Stimulated activated CD8-positive, alpha-beta memory T cell treated with anti-CD3 and anti-CD28 coated beads, Interleukin-15, amount 100 ng/mL, for 24 hours (primary cell): ENCODE data around the gene NRIP3.
"Not testable (repeated sequence)": the region's sequence is repeated elsewhere in the genome, so short reads cannot be mapped to it uniquely, and the experiment has no call there.

Experiments
- DNase-seq: peaks from one replicate; pipeline ENCODE4 v3.0.0-alpha.2; 2020; ENCODE audit warnings: low read depth

NRIP3 gene

DNA sequence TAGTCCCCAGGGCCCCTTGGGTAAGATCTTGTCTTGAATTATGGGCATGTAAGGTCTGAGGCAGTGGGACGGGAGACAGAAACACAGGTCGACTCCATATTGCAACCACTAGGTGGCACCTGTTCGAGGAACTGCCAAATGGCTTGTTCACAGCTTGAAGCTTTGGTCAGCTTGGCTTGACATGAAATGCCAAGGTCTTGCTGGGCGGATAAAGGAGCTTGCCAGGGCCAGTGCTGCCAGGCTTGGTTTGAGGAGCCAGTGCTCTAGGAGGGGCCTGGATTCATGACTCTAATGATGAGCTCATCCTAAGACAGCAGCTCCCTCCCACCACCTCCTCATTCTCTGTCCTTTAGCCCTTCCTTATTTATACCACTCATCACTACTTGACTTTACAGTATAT lies 11.9 kb upstream of the NRIP3 start:
- DNase-seq = no peak

DNA sequence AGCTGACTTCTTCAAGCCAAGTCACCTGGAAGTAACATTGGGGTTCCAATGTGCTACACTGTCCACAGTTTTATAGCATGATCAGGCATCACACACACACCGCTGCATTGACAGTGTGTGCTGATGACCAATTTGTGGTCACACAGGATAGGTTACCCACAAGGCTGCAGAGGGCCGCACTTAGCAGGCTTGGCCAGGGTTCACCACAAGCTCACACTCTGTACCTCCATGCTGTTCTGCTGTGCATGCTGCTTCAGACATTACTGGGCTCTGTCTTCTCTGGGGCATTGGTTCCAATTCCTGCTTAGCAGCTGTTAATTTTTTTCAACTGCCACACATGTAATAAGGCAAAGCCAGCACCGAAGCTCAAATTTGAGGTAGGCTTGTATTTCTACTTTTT lies 11.0 kb upstream of the NRIP3 start:
- DNase-seq = no peak

DNA sequence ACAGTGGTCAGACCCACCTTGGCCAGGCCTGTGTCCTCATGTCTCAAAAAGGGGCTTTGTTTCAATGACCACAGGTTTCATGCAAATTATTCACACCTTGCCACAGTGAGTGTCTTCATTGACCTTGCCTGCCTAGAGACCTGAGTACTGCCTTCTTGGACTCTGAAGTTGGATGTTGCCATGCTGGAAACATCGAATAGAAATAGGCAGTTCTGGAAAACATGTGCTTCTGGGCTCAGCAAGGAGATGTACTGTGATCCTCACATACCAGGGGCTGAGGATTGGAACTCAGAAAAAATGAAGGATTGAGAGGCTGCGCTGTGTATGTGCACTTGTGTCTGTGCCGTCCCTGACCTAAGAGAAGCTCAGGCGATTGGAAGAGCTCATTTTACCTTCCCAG lies 9.6 kb upstream of the NRIP3 start:
- DNase-seq = no peak

DNA sequence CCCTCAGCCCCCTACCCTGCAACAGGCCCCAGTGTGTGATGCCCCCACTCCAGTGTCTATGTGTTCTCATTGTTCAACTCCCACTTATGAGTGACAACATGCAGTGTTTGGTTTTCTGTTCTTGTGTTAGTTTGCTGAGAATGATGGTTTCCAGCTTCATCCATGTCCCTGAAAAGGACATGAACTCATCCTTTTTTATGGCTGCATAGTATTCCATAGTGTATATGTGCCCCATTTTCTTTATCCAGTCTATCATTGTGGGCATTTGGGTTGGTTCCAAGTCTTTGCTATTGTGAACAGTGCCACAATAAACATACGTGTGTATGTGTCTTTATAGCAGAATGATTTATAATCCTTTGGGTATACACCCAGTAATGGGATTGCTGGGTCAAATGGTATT lies 5.7 kb upstream of the NRIP3 start:
- not testable (repeated sequence) for DNase-seq

DNA sequence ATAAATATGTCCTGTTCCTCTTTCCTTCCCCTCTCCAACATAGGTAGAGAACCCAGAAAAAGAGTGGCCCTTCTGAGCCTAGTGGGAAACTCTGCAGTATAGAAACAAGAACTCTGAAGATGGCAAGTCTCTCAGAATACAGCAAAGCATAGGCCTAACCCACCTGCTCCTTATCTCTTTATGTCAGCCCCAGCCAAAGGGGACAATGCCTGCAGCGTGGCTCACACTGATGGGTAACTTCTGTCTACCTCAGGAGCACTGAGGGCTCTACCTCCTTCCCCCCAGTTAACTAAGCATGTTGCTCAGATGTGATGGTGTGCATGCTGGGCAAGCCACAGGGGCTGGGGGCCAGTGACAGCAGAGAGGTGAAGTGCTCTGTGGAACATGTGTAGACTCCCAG lies 4.9 kb upstream of the NRIP3 start:
- no peak for DNase-seq

GRCh38 chr11:9008011-9008550 lies 4.3 kb upstream of the NRIP3 start:
- no peak for DNase-seq

GRCh38 chr11:9005087-9005486 lies 1.3 kb upstream of the NRIP3 start:
- no peak for DNase-seq

DNA sequence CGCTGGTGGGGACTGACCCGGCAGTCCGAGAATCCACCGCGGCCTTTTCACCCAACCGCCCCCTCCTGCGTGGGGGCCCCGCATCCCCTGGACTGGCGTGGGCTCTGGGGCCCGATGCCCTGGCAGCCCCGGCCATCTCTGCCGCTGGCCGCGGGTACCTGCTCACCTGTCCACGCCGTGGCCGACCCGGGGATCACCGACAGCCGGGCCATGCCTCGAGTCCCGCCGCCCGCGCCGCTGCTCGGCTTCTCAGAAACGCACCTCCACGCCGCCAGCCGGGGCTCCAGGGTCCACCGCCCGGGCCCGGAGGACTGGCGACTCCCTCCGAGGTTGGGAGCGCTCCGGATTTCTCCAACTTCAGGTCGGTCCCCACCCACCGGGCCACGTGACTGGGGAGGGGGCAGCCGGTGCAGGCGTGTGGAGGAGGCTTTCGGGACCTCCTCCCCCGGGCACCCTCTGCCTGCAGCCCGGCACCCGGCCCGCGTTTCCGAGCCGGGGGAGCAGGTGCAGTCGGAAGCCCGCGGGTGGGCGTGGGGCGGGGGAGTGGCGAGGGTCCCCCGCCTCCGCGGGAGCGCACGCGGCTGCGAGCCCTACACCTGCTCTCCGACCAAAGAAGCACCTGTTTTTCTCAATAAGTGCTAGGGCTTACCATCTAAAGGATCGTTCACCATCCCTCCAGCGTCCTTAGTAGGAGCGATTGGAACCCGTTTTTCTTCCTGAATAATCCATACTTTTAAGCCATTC lies 554 bp upstream of the NRIP3 start:
- DNase-seq = no peak

DNA sequence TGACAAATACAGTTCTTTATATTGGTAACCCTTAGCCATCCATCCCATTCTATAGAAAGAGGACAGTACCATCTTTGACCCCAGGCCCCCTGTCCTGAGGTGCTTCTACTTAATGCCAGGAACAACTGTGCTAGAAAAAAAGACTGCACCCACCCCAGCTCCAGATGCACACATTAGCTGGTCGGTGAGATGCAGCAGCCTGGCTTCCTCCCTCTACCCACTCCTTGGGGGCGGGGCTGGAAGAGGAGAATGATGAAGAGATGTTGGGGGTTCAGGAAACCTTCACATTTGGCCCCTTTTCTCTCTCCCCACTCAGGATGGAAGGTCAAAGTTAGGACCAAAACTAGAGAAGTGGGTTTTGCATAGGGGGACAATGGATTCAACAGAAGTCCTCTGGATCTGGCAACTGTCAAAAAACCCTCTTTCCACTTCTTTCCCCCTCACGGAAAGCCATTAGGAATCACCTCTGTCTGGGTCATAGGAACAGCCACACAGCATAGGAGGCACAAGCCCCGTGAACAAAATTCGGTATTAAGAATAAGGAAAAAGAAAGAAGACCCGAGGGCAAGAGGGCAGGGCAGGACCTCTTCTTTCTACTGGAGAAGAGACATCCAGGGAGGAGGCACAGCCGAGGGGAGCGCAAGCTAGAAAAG lies 755 bp downstream of the NRIP3 start:
- no peak for DNase-seq

DNA sequence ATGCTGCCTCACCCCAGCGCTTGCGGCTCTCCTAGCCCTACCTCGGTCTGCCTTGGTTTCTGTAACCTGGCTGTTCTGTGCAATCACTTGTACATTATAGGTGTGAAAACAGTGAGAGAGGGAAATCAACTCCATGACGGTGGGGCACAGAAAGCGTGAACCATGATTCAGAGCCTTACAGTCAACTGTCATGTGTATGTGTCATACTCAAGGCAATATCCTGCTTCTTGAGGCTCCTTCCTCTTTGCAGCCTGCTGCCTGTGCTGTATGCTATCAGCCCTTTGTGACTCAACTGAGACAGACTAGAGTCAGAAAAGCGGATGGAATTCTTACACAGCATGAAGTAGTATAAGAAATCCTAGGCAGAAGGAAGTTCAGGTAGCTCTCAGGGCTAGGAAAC lies 2.1 kb downstream of the NRIP3 start:
- DNase-seq = no peak

DNA sequence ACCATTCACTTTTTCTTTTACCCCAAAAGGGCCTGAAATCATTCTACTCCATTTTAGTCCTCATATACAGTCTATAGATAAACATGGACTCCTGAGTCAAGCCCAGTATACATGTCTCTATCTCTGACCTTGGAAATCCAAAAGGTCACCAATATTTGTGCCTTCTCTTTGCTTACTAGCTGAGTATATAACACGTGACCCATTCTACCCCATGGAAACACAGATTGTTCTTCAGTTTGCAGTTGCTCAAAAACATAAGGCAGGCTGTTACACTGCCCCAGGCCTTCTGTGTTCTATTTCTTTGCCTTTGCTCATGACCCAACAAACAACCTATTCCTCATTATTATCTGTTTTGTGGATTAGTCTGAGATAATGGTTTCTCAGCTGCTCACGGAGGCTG lies 5.8 kb downstream of the NRIP3 start:
- no peak for DNase-seq

DNA sequence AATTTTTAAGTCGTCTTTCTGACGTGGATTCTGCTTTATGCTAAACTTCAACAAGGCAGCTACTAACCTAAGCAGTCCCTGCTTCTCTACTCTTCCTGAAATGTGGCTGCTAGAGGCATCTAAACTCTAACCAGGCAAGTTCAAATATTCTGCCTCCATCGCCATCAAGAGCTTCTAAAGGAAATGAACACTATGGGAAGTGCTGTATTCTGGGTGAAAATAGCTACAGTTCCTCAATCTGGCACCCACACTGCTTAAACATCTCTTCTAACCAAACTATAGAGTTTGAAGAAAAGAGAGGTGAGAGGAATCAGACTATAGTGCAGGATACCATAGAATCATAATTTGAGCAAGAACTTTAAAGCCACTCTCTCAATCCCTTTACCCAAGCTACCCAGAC lies 6.3 kb downstream of the NRIP3 start:
- no peak for DNase-seq

- DNase-seq = no peak
Measured at GRCh38 chr11:8989453-8989852, 14.3 kb downstream of the NRIP3 start.

DNA sequence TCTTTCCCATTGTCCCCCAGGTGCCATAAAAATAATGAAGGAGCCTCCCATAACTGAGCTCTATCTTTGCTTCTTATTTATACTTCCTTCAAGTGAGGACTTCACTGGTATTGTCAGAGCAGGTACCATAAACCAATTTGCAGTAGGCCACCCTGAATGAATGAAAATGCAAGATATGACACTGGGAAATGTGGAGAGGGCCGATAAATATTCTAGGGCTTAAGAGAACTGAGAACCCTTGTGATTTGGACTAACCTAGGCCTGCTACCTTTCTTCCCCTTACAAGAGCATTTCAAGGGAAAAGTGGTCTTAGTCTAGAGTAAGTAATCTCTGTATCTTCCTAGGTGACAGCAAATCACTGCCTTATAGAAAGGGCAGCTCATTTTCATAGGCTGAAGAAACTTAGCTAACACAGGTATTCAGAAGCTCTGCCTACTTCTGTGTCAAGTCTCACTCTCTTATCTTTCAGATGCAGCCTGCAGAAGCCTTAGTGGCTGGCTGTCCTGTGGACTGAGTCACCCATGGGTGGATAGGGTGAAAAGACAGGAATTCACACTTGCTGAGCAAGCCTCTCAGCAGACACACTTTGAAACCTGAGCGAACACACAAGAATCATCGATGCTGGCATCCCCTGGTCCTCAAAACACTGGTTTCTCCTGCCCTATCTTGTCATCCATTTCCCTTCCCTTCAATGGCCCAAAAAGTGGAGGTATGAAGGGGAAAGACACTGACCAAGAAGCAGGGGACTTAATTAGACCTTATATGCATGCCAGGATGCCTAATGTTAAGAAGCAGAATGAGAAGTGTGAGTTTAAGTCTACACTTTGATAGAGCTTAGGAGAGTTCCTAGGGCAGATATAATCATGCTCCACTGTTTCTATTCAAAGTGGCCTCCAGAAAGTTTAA lies 15.2 kb downstream of the NRIP3 start:
- no peak for DNase-seq

GRCh38 chr11:8987446-8987845 lies 16.4 kb downstream of the NRIP3 start:
- DNase-seq = no peak

DNA sequence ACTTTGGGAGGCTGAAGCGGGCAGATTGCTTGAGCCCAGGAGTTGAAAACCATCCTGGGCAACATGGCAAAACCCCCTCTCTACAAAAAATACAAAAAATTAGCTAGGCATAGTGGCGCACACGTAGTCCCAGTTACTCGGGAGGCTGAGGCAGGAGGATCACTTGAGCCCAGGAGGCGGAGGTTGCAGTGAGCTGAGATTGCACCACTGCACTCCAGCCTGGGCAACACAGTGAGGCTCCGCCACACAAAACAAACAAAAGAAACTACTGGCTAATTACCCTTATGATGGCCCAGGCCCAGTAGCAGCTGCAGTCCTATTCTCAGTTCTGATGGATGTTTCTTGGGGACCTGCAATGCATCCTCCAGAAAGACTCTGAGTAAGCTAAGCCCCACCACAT lies 17.0 kb downstream of the NRIP3 start:
- DNase-seq = not testable (repeated sequence)

GRCh38 chr11:8985462-8985861 lies 18.3 kb downstream of the NRIP3 start:
- no peak for DNase-seq

DNA sequence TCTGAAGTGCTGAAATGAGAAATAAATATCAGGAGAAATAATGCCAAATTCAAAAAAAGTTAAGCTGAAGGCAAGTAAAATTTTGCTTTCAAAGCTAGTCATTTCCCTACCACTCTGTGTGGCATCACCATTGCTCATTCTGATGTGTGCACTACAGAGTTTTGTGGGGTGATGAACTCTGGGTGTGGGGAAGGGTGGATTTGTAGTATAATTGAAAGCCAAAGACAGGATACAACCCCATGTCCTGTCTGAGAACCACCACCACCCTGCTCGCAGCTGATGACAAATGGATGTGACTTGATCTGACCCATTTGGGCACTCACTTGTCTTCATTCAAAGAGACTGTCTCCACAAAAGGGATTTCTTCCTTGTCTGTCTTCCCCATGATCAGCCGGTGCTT lies 20.2 kb downstream of the NRIP3 start:
- no peak for DNase-seq

DNA sequence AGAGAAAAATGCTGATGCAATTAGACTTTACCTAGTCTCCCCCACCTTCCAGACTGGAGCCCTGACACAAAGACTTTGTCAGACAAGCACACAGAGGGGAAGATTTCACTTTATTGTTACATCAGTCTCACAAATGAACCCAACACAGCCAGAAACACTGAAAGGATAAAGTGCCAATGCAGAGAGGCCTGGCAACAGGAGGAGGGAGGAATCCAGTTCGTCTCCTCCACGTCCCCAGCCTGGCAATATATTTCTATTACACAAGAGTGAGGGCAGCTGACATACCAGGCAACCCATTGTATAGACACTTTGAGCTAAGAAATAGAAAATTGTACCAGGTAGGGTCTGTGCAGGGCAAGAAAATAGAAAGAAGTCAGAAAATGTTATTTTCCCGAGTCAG lies 23.3 kb downstream of the NRIP3 start:
- no peak for DNase-seq

DNA sequence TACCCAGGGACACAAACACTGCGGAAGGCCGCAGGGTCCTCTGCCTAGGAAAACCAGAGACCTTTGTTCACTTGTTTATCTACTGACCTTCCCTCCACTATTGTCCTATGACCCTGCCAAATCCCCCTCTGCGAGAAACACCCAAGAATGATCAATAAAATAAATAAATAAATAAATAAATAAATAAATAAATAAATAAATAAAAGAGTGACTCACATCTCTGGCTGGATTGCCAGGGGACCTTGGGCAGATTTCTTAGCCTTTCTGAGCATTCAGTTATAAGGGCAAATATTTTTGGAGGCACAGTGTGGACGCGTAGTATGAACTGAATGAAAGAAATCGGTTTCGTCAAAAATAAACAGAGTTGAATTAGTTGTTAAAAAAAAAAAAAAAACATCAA lies 24.4 kb downstream of the NRIP3 start:
- DNase-seq = not testable (repeated sequence)

- DNase-seq = no peak
Measured at GRCh38 chr11:8973121-8973520, 30.7 kb downstream of the NRIP3 start.

DNA sequence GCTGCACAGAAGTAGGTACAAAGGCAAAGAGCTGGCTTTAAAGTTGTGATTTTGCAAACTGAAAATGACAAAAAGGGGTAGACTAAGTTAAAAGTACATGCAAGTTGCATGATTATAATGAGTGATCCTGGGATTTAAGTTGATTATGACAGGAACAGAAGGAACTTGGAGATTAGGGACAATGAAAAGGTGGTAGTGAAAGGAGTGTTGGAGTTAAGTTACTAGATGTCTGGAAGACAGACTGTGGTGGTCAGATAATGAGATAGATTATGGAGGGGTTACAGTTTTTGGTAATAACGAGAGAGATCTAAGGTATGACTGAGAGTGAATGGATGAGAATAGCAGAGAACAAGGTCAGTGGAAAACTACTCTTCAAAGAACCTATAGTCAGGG lies 31.9 kb downstream of the NRIP3 start:
- DNase-seq = no peak
